DND-41 (cell line): ENCODE results near the gene ITGB7.

Experiments used
- ATAC-seq: fragments of 200-7000 bp; cut with Tn5 transposase; 3 replicates; pipeline ENCODE4 v1.9.1; 2021; ENCODE audit warnings: low read depth; ENCODE audit not compliant: insufficient read depth
- DNase-seq: peaks from one replicate; pipeline ENCODE4 v3.0.0-alpha.2; 2020
- H2AFZ ChIP-seq: 2 replicates; pipeline ENCODE4 v1.6.0; 2012; ENCODE audit warnings: low read depth, low read length
- H3K27ac ChIP-seq: 2 replicates; pipeline ENCODE4 v1.5.1; 2012; ENCODE audit warnings: low read length, inconsistent platforms
- H3K27me3 ChIP-seq: fragments of 200-600 bp; sonication (generic); 2 replicates; pipeline ENCODE4 v1.6.0; 2012; ENCODE audit warnings: low read length, mild to moderate bottlenecking, inconsistent platforms; ENCODE audit not compliant: insufficient read depth, poor library complexity
- H3K36me3 ChIP-seq: 2 replicates; pipeline ENCODE4 v1.5.1; 2012; ENCODE audit warnings: low read length, inconsistent platforms; ENCODE audit not compliant: insufficient read depth
- H3K4me1 ChIP-seq: 2 replicates; pipeline ENCODE4 v1.5.1; 2012; ENCODE audit warnings: mild to moderate bottlenecking, low read length; ENCODE audit not compliant: insufficient read depth
- H3K4me2 ChIP-seq: 2 replicates; pipeline ENCODE4 v1.6.0; 2012; ENCODE audit warnings: mild to moderate bottlenecking, moderate library complexity, low read length, inconsistent platforms; ENCODE audit not compliant: insufficient read depth
- H3K4me3 ChIP-seq, 2 experiments: fragments of 200-600 bp in 1 of 2; shearing (Covaris generic) in 1 of 2; 2 replicates each; pipeline ENCODE4 v1.5.1; 2012 to 2016; ENCODE audit warnings: inconsistent platforms in 2 of 2, low read length in 2 of 2, mild to moderate bottlenecking in 2 of 2, low read depth in 1 of 2, moderate library complexity in 1 of 2
- H3K79me2 ChIP-seq: 2 replicates; pipeline ENCODE4 v1.6.0; 2012; ENCODE audit warnings: low read length, inconsistent platforms; ENCODE audit not compliant: insufficient read depth
- H3K9ac ChIP-seq: 2 replicates; pipeline ENCODE4 v1.6.0; 2012; ENCODE audit warnings: low read depth, mild to moderate bottlenecking, inconsistent platforms, low read length, moderate library complexity
- H3K9me3 ChIP-seq: 2 replicates; pipeline ENCODE4 v1.5.1; 2012; ENCODE audit warnings: low read length, moderate library complexity, mild to moderate bottlenecking, inconsistent platforms; ENCODE audit not compliant: insufficient read depth, severe bottlenecking
- H4K20me1 ChIP-seq: 2 replicates; pipeline ENCODE4 v1.6.0; 2012; ENCODE audit warnings: low read length; ENCODE audit not compliant: insufficient read depth
- EZH2 ChIP-seq: IDR thresholded peaks from 3 replicates; pipeline ENCODE4 v1.6.1; 2012; ENCODE audit warnings: borderline replicate concordance, low read depth, mild to moderate bottlenecking, moderate library complexity, low read length, inconsistent platforms; ENCODE audit not compliant: severe bottlenecking
- TF ChIP-seq, protein P1 (sequence below): IDR thresholded peaks from 2 replicates; pipeline ENCODE4 v1.5.1; 2012; ENCODE audit warnings: borderline replicate concordance, low read length, moderate library complexity, mild to moderate bottlenecking; ENCODE audit not compliant: poor library complexity, severe bottlenecking; ENCODE audit errors: extremely low read depth

The ITGB7 gene

DNA sequence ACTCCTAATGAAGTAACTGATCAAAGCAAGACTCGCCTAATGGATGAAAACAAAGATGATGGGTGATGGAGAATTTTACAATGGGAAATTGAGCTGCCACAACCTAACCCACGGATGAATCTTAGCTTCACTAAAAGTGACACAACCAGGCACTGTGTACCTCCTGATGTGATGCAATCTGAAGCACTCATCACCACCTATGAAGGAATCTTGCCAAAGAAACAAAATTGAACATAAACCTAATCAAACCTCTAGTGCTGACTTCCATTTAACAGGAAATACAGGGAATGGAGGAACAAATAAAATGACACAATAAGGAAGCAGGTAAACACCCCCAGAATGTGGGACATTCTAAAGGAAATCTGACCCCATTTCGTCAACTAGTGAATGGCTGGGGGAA is 38.2 kb upstream of the ITGB7 start:
- Histone ChIP-seq H3K9ac (no peak overlapping the region), H3K36me3 (no peaks in the 10 kb centered on the region), H3K4me3 (no peak overlapping the region), H3K9me3 (no peaks in the 10 kb centered on the region), H3K27me3 (peaks cover 12% of the 10 kb centered on the region), H2AFZ (no peak overlapping the region), H4K20me1 (no peaks in the 10 kb centered on the region), H3K4me1 (no peaks in the 10 kb centered on the region), H3K4me2 (no peak overlapping the region), H3K27ac (no peak overlapping the region), H3K79me2 (no peaks in the 10 kb centered on the region)
- ATAC-seq: no peak
- DNase-seq: no peak
- TF ChIP-seq, protein P1, sequence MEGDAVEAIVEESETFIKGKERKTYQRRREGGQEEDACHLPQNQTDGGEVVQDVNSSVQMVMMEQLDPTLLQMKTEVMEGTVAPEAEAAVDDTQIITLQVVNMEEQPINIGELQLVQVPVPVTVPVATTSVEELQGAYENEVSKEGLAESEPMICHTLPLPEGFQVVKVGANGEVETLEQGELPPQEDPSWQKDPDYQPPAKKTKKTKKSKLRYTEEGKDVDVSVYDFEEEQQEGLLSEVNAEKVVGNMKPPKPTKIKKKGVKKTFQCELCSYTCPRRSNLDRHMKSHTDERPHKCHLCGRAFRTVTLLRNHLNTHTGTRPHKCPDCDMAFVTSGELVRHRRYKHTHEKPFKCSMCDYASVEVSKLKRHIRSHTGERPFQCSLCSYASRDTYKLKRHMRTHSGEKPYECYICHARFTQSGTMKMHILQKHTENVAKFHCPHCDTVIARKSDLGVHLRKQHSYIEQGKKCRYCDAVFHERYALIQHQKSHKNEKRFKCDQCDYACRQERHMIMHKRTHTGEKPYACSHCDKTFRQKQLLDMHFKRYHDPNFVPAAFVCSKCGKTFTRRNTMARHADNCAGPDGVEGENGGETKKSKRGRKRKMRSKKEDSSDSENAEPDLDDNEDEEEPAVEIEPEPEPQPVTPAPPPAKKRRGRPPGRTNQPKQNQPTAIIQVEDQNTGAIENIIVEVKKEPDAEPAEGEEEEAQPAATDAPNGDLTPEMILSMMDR: no peak
- TF ChIP-seq EZH2: no peak

DNA sequence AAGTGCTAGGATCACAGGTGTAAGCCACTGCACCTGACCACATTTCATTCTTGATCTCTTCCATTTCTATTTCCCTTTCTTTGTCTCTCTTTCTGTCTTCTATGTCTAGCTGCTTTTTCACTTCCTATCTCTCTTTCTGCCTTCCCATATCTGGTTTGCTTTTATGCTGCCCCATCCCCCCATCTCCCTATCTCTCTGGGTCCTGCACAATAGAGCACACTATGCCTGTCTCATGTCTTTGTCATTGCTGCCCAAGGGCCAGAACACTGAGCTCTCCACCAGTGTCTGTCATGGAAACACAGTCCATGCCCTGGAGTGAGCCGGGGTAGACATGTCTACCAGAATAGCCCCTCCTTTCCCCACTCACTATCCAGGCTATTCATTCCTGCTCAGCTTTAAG is 37.3 kb upstream of the ITGB7 start:
- no peak overlapping the region for H3K27ac ChIP-seq
- H3K4me3 ChIP-seq: no peak overlapping the region
- no peaks in the 10 kb centered on the region for H4K20me1 ChIP-seq
- no peak overlapping the region for H3K9ac ChIP-seq
- H2AFZ ChIP-seq: no peak overlapping the region
- H3K9me3 ChIP-seq: no peaks in the 10 kb centered on the region
- TF ChIP-seq, protein P1: no peak
- no peak for TF ChIP-seq EZH2
- H3K4me1 ChIP-seq: no peaks in the 10 kb centered on the region
- H3K27me3 ChIP-seq: peaks cover 12% of the 10 kb centered on the region
- no peaks in the 10 kb centered on the region for H3K79me2 ChIP-seq
- DNase-seq (no peak), ATAC-seq (no peak)
- no peaks in the 10 kb centered on the region for H3K36me3 ChIP-seq
- no peak overlapping the region for H3K4me2 ChIP-seq

DNA sequence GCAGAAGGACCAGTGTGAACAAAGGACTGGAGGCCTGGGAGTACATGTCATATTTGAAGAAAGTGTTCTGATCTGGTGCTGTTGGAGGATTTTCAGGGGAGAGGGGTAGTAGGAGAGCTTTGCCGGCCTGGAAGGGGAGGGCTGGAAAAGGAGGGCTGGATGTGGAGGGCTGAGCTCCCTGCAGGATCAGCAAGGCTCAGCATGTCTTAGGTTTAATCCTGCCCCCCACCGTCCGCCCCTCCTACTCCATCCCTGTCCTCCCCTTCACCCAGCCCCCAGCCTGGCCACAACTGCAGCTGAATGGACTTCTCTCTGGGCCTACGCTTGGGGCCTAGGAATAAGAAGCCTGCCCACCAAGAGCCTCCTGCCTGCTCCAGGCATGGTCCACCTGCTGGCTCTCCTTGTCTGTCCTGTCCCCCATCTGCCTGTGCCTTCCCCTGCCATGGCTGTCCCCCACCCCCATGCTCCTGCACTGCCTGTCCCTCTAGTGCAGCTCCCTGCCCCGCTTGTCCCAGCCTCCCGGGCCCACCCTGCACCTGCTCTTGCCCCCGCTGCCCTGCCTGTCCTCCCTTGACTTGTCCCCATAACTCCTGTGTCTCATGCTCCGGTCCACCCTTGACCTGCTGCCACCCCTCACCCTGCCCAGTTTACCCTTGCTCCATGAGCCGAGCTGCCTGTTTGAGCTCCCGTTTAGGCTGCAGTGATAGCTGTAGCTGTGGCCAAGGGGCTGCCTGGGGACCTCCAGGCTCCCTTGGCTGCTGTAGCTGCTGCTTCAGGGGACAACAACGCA is 34.8 kb upstream of the ITGB7 start:
- Histone ChIP-seq H4K20me1 (no peaks in the 10 kb centered on the region), H3K36me3 (no peaks in the 10 kb centered on the region), H3K9me3 (no peaks in the 10 kb centered on the region), H3K4me1 (no peaks in the 10 kb centered on the region), H3K4me2 (no peak overlapping the region), H3K27ac (no peak overlapping the region), H3K79me2 (no peaks in the 10 kb centered on the region), H2AFZ (no peak overlapping the region), H3K4me3 (no peak overlapping the region), H3K9ac (no peak overlapping the region), H3K27me3 (peaks cover 12% of the 10 kb centered on the region)
- no peak for TF ChIP-seq EZH2
- TF ChIP-seq, protein P1: no peak
- ATAC-seq (no peak), DNase-seq (no peak)
